GM19035 (cell line): ENCODE measurements around the gene POLN.

Experiments used
- ATAC-seq: cut with Tn5 transposase; IDR thresholded peaks from one replicate; pipeline ENCODE4 v1.9.1; 2021; ENCODE audit not compliant: unreplicated experiment

The POLN gene

GRCh38 chr4:2062168-2062807 is 179.6 kb downstream of the POLN start:
- ATAC-seq = no peak

- no peak for ATAC-seq
Measured at GRCh38 chr4:2061186-2062131, 180.5 kb downstream of the POLN start.

- ATAC-seq = no peak
Measured at GRCh38 chr4:2060611-2061185, 181.2 kb downstream of the POLN start.

GRCh38 chr4:2059726-2060602 is 182.0 kb downstream of the POLN start:
- ATAC-seq = no peak

GRCh38 chr4:2059046-2059725 is 182.7 kb downstream of the POLN start, which contains the start of gene NAT8L:
NAT8L (plus strand) TSS chr4:2059327; CDS start chr4:2059512, 185 bp downstream.
- ATAC-seq = no peak

- no peak for ATAC-seq
Measured at GRCh38 chr4:2058264-2059045, 183.5 kb downstream of the POLN start.

- ATAC-seq = no peak
Measured at GRCh38 chr4:2057382-2058065, 184.4 kb downstream of the POLN start.

- no peak for ATAC-seq
Measured at GRCh38 chr4:2054217-2054616, 187.7 kb downstream of the POLN start.

- no peak for ATAC-seq
Measured at GRCh38 chr4:2051086-2051485, 190.8 kb downstream of the POLN start.

GRCh38 chr4:2049811-2050210 is 192.1 kb downstream of the POLN start:
- ATAC-seq = no peak

GRCh38 chr4:2049381-2049780 is 192.5 kb downstream of the POLN start:
- ATAC-seq = no peak

- no peak for ATAC-seq
Measured at GRCh38 chr4:2048831-2049230, 193.1 kb downstream of the POLN start.

GRCh38 chr4:2047781-2048581 is 193.9 kb downstream of the POLN start:
- no peak for ATAC-seq

- no peak for ATAC-seq
Measured at GRCh38 chr4:2047031-2047660, 194.8 kb downstream of the POLN start.

- ATAC-seq = no peak
Measured at GRCh38 chr4:2046031-2046961, 195.6 kb downstream of the POLN start.

GRCh38 chr4:2045518-2045951 is 196.4 kb downstream of the POLN start:
- no peak for ATAC-seq
